HG03442 (cell line): ENCODE data around the gene TNFRSF19.

Source experiments
- ATAC-seq: cut with Tn5 transposase; IDR thresholded peaks from one replicate; pipeline ENCODE4 v1.9.1; 2021; ENCODE audit warnings: mild to moderate bottlenecking, moderate library complexity; ENCODE audit not compliant: unreplicated experiment

TNFRSF19 gene

GRCh38 chr13:23600534-23600933 lies 30.3 kb downstream of the TNFRSF19 start:
- ATAC-seq = no peak

DNA sequence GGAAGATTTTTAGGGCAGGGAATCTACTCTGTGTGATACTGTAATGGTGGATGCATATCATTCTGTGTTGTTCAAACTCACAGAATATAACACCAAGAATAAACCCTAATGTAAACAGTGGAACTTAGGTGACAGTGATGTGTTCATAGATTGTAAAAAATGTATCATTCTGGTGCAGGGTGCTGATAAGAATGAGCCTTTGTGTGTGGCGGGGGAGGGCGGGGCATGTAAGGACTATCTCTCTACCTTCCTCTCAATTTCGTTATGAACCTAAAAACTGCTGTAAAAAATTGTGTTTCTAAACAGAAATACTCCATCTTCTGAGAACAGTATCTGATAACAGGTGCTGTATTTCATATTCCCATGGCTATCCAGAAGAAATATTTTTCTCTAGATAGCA lies 35.6 kb downstream of the TNFRSF19 start:
- ATAC-seq = no peak

DNA sequence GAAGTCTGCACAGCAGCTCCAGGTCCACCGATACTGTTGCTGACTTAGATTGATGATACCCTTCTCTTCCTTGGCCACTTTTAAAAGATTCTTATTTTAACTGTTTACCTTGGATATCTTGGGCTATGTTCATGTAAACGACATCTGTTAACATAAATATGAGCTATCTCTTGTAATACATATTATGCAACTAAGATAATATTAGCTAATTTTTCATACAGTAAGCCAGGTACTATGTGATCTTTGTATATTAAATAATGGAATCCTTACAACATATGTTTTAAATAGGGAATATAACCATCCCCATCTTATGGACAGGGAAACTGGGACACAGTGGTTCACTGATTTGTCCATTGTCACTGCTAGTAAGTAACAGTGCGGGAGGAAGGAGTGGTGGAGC lies 37.9 kb downstream of the TNFRSF19 start:
- ATAC-seq = no peak

- no peak for ATAC-seq
Observed at GRCh38 chr13:23608701-23609413, 38.6 kb downstream of the TNFRSF19 start.

DNA sequence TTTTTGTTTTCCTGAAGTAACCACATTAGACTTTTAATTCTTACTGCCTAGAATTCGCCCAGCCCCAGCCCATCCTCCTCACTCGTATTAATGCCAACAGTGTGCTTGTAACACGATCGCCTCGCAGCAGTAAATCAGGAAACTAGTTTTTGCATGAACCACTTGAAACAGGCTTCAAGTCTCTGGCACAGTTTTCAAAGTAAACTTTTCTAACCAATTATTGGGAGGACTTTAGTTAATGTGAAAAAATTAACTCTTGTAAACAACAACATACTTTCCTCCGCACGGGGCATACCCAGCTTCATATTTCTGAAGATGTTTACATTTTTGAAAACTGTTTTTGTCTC lies 39.2 kb downstream of the TNFRSF19 start:
- no peak for ATAC-seq

DNA sequence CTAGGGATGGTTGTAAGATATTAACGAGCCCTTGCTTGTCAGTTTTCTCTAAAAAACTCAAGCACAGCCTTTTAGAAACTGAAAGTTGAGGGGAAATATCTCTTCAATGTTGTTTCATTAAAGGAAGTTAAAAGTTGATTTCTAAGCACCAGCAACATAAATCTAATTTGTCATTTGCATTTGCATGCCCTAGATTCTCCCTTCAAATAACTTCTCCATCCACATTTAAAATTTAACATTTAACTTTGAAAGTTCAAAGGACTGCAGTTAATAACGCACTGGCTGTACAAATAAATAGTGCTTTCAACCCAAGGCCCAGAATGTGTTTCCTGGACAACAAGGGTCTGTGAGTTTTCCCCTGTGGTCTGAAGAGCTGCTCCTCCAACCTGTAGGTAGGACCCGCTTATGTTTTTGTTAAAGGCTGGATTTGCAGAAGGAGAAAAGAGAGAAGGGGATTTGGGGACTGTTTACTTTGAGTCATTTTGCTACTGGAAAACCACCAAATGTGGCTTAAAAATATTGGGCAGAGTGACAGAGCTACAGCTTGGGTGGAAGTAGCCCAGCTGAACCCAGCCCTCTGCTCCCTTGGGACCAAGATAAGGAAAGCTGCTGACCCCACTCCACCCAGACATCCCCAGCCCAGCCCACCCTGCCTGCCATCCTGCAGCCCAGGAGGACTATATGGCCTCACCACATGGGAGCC lies 39.8 kb downstream of the TNFRSF19 start:
- ATAC-seq = no peak

DNA sequence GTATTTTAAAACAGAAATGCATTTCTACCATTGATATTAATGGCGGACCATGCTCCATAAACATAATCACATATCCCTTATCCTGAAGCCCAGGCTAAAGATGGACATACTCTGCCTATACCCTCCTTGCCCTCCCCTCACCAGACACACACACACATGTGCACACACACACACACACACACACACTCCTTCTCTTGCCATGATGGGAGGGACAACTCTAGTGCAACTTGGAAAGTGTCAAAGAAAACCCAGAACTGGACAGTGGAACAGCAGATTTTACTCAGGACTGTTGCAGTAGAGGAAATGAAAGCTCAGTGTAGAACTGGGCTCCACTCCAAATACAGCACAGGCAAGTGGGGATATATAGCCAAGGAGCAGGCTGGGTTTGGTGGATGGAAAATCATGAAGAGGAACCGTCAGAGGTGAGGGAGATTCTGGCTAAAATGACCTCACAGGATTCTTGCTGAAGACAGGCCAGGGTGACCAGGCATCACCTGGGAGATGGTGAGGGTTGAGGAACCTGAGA lies 40.8 kb downstream of the TNFRSF19 start:
- no peak for ATAC-seq

- ATAC-seq = no peak
Observed at GRCh38 chr13:23612182-23612581, 42.0 kb downstream of the TNFRSF19 start.

DNA sequence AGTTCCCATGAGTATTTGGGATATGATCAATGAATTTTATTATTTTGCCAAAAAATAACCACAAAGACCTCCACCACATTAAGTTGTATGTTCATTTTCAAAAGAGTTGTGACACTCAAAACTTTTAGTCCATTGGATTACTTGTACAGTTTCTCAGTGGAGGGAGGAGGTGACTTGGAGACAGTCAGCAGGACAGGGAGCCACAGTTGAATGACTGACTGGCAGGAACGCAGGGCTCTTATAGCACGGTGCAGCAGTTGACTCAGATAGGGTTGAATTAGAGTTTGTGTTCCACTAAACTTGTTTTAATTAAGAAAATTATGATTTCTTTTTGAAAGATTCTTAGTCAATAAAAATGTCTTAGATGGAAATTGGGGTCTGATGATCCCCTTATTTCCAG lies 42.5 kb downstream of the TNFRSF19 start:
- no peak for ATAC-seq

- ATAC-seq = no peak
Observed at GRCh38 chr13:23613596-23613995, 43.4 kb downstream of the TNFRSF19 start.

GRCh38 chr13:23615395-23616081 lies 45.3 kb downstream of the TNFRSF19 start:
- ATAC-seq = no peak

- no peak for ATAC-seq
Observed at GRCh38 chr13:23616228-23616627, 46.0 kb downstream of the TNFRSF19 start.

DNA sequence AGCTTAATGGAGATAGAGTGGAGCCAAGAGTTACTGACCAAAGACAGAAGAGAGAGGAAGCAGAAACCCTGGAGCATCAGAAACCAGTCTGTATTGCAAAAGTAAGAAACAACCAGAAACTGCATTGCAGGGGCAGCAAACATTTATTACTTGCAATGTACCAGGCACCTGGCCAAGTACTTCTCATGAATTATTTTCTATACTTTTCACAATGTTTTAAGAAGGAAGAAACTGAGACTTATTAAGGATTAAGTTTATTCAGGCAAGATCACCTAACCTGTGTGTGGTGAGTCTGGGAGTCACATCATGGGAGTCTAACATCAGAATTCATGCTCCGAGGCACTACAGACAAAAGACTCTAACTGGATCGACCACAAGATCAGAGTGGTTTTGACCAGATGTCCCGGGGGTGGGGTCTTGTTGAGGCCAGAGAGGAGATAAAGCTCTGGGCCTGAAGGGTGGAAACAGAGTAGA lies 47.4 kb downstream of the TNFRSF19 start:
- no peak for ATAC-seq

- ATAC-seq = no peak
Observed at GRCh38 chr13:23618341-23618740, 48.1 kb downstream of the TNFRSF19 start.

GRCh38 chr13:23619068-23619855 lies 49.0 kb downstream of the TNFRSF19 start:
- ATAC-seq = no peak

- no peak for ATAC-seq
Observed at GRCh38 chr13:23620211-23620610, 50.0 kb downstream of the TNFRSF19 start.

DNA sequence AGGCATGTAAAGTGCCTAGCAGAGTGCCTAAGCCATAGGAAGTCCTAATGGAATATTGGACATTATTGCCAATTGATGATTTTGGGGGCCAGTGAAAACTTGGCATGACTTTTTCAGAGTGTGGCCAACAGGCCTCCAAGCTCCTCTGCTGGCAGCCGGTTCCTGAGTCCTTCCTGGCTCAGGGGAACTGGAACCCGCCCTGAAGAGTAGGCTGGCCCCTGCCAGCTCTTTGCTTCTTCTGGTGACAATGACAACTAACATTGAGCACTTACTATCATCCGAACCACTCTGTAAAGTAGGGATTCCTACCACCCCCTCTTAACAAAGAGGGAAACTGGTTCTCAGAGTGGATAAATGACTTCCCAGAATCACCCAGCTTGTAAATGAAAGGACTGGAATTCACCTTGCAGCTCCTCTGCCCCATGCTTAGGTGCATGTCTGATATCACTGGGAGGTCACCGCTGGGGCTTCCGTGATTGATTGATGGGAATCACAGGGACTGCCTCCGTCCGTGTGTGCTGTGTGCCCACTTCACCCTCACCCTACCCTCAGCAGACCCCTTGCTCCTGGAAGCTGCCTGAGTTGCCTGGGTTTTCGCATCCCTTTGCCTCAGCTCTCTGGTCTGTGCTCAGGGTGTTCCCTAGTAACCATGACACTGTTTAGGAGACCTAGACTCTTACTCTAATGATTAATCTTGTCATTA lies 50.6 kb downstream of the TNFRSF19 start:
- no peak for ATAC-seq

DNA sequence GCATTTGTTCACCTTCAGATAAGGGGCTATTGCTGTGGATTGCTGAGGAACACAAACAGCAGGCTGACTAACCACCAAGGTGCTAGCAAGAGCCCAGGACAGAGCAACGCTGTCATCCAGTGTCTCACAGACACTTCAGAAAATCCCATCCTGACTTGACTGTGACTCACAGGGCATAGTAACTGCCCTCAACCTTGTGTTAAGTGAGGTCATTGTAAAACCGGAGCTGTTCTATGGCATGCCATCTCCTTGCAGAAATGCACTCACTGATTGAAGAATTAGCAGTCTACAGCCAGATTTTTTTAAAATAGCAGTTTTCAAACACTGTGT lies 51.1 kb downstream of the TNFRSF19 start:
- peak; percentile 61 for ATAC-seq

DNA sequence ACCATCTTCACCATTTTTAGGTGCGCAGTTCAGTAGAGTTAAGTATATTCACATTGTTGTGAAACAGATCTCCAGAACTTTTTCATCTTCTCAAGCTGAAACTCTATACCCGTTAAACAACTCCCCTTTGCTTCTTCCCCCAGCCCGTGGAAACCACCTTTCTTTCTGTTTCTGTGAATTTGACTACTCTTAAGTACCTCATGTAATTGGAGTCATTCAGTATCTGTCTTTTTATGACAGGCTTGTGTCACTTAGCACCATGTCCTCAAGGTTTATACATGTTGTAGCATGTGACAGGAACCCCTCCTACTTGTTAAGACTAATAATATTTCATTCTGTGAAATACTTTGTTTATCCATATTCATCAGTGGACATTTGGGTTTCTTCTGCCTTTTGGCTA lies 52.8 kb downstream of the TNFRSF19 start:
- ATAC-seq = no peak

- ATAC-seq = no peak
Observed at GRCh38 chr13:23623394-23623793, 53.2 kb downstream of the TNFRSF19 start.
